Activated T-cell treated with anti-CD3 and anti-CD28 coated beads for 1 hour (primary cell): ENCODE measurements around the gene SLC14A1.
"Not testable (repeated sequence)": the region's sequence is repeated elsewhere in the genome, so short reads cannot be mapped to it uniquely, and the experiment has no call there.

ENCODE experiments used
- DNase-seq: peaks from one replicate; pipeline ENCODE4 v3.0.0-alpha.2; 2020; ENCODE audit warnings: low read depth

Gene SLC14A1

GRCh38 chr18:45757005-45757404 lies 33.0 kb downstream of the SLC14A1 start:
- DNase-seq: no peak

DNA sequence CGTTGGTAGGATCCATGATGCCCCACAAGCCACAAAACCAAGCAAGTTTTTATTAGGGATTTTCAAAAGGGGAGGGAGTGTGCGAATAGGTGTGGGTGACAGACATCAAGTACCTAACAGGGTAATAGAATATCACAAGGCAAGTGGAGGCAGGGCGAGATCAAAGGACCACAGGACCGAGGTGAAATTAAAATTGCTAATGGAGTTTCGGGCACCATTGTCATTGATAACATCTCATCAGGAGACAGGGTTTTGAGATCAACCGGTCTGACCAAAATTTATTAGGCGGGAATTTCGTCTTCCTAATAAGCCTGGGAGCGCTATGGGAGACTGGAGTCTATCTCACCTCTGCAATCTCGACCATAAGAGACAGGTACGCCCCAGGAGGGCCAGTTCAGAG lies 33.7 kb downstream of the SLC14A1 start:
- DNase-seq: not testable (repeated sequence)

DNA sequence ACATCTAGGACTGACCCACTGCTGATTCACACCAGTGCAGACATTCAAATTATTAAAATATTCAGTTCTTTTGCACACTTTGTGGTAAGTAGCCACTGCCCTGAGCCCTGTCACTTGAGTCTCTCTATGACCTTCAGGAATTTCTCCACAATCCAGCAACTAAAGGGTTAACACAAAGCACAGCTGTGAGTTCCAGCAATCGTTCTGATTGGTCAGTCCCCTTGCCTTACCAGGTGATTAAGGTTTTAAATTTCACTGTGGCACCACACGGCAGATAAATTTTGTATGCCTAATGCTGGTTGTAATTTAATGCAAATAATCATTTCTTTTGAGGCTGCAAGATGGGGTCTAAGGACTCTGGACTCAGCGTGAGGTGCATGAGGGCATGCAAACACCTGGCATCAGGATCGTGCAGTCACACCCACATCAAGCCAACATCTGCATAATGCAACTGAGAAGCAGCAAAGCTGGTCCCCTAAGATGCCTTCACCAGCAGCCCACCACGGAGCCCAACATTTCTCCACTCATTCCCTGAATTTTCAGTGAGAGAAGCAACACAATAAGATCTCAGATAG lies 36.6 kb downstream of the SLC14A1 start:
- DNase-seq: no peak

GRCh38 chr18:45761512-45762114 lies 37.6 kb downstream of the SLC14A1 start:
- no peak for DNase-seq

GRCh38 chr18:45764000-45764686 lies 40.2 kb downstream of the SLC14A1 start:
- DNase-seq: no peak

DNA sequence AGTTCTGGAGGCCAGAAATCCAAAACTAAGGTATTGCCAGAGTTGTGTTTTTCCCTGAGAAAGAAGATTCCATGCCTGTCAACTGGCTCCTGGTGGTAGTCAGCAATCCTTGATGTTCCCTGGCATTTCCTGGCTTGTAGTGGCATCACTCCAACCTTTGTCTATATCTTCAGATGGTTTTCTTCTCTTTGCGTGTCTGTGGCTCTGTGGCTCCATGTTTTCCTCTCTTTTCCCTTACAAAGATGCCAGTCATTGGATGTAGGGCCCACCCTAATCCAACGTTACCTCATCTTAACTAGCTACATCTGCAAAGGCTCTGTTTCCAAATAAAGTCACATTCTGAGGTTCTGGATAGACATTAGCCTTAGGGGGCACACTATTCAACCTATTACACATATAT lies 41.8 kb downstream of the SLC14A1 start:
- DNase-seq: no peak

GRCh38 chr18:45771587-45772480 lies 47.9 kb downstream of the SLC14A1 start:
- DNase-seq: no peak

- no peak for DNase-seq
These were observed 50.1 kb downstream of the SLC14A1 start for GRCh38 chr18:45774065-45774521.

GRCh38 chr18:45775241-45775676 lies 51.3 kb downstream of the SLC14A1 start:
- peak; percentile 23 for DNase-seq

DNA sequence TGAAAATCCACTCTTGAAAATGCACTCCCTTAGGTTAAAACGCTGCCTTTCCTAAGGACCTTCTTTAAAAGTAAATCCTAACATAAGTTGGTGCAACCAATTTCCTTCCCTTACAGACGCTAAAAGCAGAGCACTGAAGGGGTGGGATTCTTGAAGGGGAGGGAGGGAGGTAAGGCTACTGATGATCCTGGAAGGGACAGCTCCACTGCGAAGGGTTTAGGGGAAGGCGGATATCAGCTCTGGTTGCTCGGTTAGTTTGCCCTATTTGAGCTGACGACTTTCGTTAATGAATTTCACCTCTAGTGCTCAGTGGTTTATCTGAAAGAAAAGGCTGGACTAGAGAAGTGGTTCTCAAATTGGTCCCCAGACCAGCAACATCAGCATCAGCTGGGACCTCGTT lies 51.8 kb downstream of the SLC14A1 start:
- DNase-seq: no peak

DNA sequence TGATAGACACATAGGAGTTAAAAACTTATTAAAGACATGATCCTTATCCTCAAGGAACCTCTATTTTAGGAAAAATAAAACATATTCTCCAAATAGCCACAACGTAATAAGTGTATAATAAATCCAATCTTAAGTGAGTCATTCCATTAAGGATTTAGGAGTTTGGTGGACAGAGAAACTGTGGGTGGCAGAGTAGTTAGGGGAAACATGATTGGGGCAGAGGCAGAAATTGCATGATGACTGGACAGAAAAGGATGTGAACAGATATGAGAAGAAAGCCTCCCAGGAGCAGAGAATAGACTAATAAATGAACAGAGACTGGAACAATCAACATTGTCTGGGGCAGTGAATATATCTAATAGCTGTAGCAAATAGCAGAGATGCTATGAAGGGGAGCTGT lies 53.4 kb downstream of the SLC14A1 start:
- DNase-seq: no peak

DNA sequence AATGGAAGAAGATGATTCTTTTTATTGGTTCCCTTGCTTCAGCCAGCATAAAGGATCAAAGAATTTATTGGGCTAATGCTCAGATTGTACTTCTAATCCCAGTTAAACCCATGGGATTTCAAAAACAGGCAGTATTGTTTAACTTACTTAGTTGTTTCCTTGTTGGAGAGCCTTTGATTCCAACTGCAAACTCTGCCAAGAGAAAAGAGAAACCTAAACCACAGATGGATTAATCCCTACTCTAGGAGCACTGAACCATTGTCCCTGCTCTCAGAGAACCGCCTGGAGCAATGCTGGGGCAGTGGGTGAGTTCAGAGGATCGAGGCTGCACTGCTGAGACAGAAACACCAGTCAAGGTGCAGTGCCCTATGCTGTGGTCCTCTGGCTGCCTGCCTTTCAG lies 56.6 kb downstream of the SLC14A1 start:
- DNase-seq: no peak

DNA sequence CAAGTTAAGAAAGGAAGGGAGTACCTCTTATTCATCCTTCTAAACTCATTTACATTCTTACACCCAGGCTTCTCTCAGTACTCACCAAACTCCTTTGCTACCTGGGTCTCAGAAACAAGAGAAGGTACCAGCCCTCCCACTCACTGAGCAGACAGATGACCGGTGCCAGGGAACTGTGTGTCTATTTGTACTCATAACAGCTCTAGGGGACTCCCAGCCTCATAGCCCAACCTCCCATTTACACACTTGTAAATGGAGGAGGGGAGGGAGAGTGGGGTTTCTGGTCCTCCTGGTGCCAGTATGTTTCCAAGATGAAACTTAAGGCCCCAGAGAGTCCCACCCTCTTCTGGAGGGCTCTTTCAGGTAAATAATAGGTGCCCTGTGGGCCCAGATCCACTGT lies 58.7 kb downstream of the SLC14A1 start:
- DNase-seq: no peak

DNA sequence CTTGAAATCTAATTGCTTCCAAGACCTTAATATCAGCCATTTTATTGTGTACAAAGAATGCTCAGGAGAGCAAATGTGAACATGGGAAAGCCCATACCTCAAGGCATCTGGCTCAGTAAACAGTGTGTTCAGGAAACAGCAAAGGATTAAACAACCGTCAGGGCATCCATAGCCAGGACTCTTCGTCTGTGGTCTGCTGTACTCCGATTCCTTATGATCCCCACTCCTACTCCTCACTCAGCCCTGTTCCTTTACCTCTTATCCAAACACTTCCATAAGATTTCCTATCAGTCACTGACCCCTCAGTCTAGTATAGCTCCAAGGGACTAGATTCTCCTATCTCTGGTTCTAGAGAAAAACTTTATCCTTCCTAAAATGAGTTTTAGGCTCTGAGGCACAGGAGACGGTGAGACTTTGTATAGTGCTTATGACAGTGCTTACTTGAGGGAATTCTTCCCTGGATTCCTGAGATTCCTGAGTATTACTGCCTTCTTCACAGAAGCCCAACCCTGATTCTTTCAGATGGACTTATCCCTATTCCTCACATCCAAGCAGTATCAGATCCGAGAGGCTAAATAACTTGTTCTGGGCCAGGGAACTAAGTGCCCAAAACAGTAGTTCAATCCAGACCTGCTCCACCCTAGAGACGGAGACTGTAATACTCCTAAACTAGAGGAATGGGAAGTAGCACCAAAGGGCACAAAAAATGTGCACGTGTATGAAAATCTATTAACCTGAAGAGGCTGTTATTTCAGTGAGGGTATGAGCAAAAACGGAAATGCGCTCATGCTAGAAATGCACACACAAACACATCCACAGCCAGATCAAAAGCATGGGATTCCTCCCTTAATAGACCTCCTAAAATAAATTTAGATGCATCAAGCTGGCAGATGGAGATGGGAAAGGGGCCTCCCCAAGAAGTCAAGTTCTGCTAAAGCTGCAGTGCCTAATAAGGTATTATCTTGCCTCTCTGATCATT lies 59.4 kb downstream of the SLC14A1 start:
- DNase-seq: no peak

- no peak for DNase-seq
These were observed 61.2 kb downstream of the SLC14A1 start for GRCh38 chr18:45785134-45785533.

- DNase-seq: no peak
These were observed 63.0 kb downstream of the SLC14A1 start for GRCh38 chr18:45786941-45787340.

- no peak for DNase-seq
These were observed 63.4 kb downstream of the SLC14A1 start for GRCh38 chr18:45787346-45787745.

GRCh38 chr18:45788861-45789260 lies 64.9 kb downstream of the SLC14A1 start:
- DNase-seq: no peak

DNA sequence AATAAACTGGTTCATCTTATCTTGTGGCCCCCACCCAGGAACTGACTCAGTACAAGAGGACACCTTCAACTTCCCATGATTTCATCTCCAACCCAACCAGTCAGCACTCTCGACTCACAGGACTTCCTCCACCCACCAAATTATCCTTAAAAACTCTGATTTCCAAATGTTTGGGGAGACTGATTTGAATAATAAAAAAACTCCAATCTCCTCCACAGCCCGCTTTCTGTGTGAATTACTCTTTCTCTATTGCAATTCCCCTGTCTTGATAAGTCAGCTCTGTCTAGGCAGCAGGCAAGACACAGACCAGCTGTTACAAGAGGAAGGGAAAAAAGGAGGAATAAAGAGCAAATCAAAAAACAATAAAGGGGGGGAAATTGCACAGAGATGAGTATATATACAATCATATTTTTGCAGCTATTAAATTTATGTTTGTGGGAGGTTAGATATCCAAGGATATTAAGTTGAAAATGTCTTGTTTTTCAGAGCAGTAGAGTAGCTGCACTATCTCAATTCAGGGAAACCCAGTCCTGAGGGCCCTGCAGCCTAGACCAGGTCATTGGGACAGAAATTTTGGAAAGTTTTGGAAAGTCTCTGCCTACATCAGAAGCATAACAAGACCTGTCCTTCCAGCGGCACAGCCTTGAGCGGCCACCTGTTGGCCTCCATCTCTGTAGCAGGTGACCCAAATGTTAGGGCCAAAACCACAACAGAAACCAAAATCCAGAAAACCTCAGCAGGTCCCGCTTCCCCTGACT lies 68.7 kb downstream of the SLC14A1 start:
- DNase-seq: no peak

GRCh38 chr18:45793264-45793965 lies 69.4 kb downstream of the SLC14A1 start:
- DNase-seq: no peak
